Measurements from ENCODE around the gene OR9Q1.
A peak's percentile ranks its signal among the peaks of the same experiment; 100 is the strongest.
"Not testable (repeated sequence)": the region's sequence is repeated elsewhere in the genome, so short reads cannot be mapped to it uniquely, and the experiment has no call there.

The OR9Q1 gene
- 0 to 0.07 (median 0) reads per million in 18 experiments for total RNA-seq

- DNase-seq, result no peak
Observed at GRCh38 chr11:58023435-58023931, at the start of gene OR9Q1. Gene OR9Q1 (plus strand): TSS chr11:58023881. CDS start chr11:58179445, 155,564 bp downstream.

GRCh38 chr11:57974132-57974531 lies 49.5 kb upstream of the OR9Q1 start:
- no peak for DNase-seq

- peak; percentile 16 to 42 for DNase-seq
Observed at GRCh38 chr11:57974848-57975601, 48.7 kb upstream of the OR9Q1 start.

- no peak for DNase-seq
Observed at GRCh38 chr11:57977709-57978108, 46.0 kb upstream of the OR9Q1 start.

- DNase-seq, result no peak
Observed at GRCh38 chr11:57978686-57979531, 44.8 kb upstream of the OR9Q1 start.

GRCh38 chr11:57979532-57980079 lies 44.1 kb upstream of the OR9Q1 start:
- no peak for DNase-seq

GRCh38 chr11:57980201-57980600 lies 43.5 kb upstream of the OR9Q1 start:
- DNase-seq, result no peak

- DNase-seq, result no peak
Observed at GRCh38 chr11:57981536-57981935, 42.1 kb upstream of the OR9Q1 start.

GRCh38 chr11:57982776-57983175 lies 40.9 kb upstream of the OR9Q1 start:
- DNase-seq, result no peak

- DNase-seq, result no peak
Observed at GRCh38 chr11:57983191-57983590, 40.5 kb upstream of the OR9Q1 start.

GRCh38 chr11:57999523-57999922 lies 24.2 kb upstream of the OR9Q1 start:
- not testable (repeated sequence) for DNase-seq

GRCh38 chr11:58000021-58000420 lies 23.7 kb upstream of the OR9Q1 start:
- not testable (repeated sequence) for DNase-seq

GRCh38 chr11:58000699-58001098 lies 23.0 kb upstream of the OR9Q1 start:
- no peak for DNase-seq

GRCh38 chr11:58003036-58003435 lies 20.6 kb upstream of the OR9Q1 start:
- no peak for DNase-seq

GRCh38 chr11:58003591-58003990 lies 20.1 kb upstream of the OR9Q1 start:
- DNase-seq, result no peak

- DNase-seq, result no peak
Observed at GRCh38 chr11:58004664-58005063, 19.0 kb upstream of the OR9Q1 start.

GRCh38 chr11:58006940-58007339 lies 16.7 kb upstream of the OR9Q1 start:
- no peak for DNase-seq

- DNase-seq, result no peak
Observed at GRCh38 chr11:58011771-58012170, 11.9 kb upstream of the OR9Q1 start.

- DNase-seq, result no peak
Observed at GRCh38 chr11:58024601-58025091, 965 bp downstream of the OR9Q1 start.

- no peak for DNase-seq
Observed at GRCh38 chr11:58027341-58027740, 3.7 kb downstream of the OR9Q1 start.

GRCh38 chr11:58028687-58029411 lies 5.2 kb downstream of the OR9Q1 start:
- peak; percentile 46 to 52 for DNase-seq

GRCh38 chr11:58030653-58031052 lies 7.0 kb downstream of the OR9Q1 start, which contains the start of gene OR6Q1:
Gene OR6Q1 (plus strand): TSS chr11:58030953. CDS start chr11:58030953, 0 bp downstream.
- DNase-seq, result no peak
